Natural killer cell treated with Interleukin-12 subunit alpha and Interleukin-12 subunit beta and Interleukin-15 and Interleukin-18, amount 100 ng/mL, for 72 hours (primary cell): ENCODE data around the gene PEX1. TPM values are rescaled to one million over a fixed set of nuclear protein-coding genes. Genes with fewer than 3 reads are reported as not detected.
A peak's percentile ranks its signal among the peaks of the same experiment; 100 is the strongest.

Source experiments
- ATAC-seq, 2 donors: fragments of 150-1000 bp; cut with Tn5 transposase in 1 of 2; sonication (Bioruptor Pico), chemical (Tn5 transposase) in 1 of 2; 2 replicates each; pipeline ENCODE4 v1.10.0; 2021
- DNase-seq: peaks from one replicate; pipeline ENCODE4 v3.0.0; 2022; ENCODE audit warnings: low spot score
- H3K27ac Mint-ChIP-seq, 2 donors: 1 replicate in 1 of 2; 2 replicates in 1 of 2; pipeline ENCODE4 v1.8.0; 2022; ENCODE audit warnings: mixed read lengths in 2 of 2, mild to moderate bottlenecking in 1 of 2, moderate library complexity in 1 of 2
- H3K27me3 Mint-ChIP-seq, 2 donors: 1 replicate in 1 of 2; 2 replicates in 1 of 2; pipeline ENCODE4 v1.8.0; 2022; ENCODE audit warnings: mixed read lengths in 2 of 2
- H3K36me3 Mint-ChIP-seq: one replicate; pipeline ENCODE4 v1.8.0; 2022; ENCODE audit warnings: mixed read lengths
- H3K4me1 Mint-ChIP-seq, 2 donors: 1 replicate in 1 of 2; 2 replicates in 1 of 2; pipeline ENCODE4 v1.8.0; 2022; ENCODE audit warnings: low read depth in 2 of 2, mixed read lengths in 2 of 2, mild to moderate bottlenecking in 1 of 2
- H3K4me3 Mint-ChIP-seq: one replicate; pipeline ENCODE4 v1.8.0; 2022; ENCODE audit warnings: mixed read lengths
- H3K9me3 Mint-ChIP-seq: 2 replicates; pipeline ENCODE4 v1.8.0; 2022; ENCODE audit warnings: mixed read lengths
- total RNA-seq, 2 donors: library from RNA; stranded (reverse); gene quantifications; one replicate each; pipeline ENCODE4 v1.2.3, GENCODE V29; 2022

The PEX1 gene
- total RNA-seq, 2 donors from 2014 or later, result 11.5 to 15.8 TPM

- DNase-seq (no peak), ATAC-seq (no peak)
- no peaks in the 10 kb centered on the region for H3K9me3 Mint-ChIP-seq
Observed at GRCh38 chr7:92528958-92529264, 591 bp upstream of the PEX1 start.

GRCh38 chr7:92527300-92528187, 776 bp downstream of the PEX1 start:
- H3K4me3 Mint-ChIP-seq, result peak overlapping the region; percentile 91
- DNase-seq, result no peak
- peak overlapping the region; percentile 87 to 97 for H3K27ac Mint-ChIP-seq
- H3K36me3 Mint-ChIP-seq, result peaks cover 11% of the 10 kb centered on the region
- no peaks in the 10 kb centered on the region for H3K9me3 Mint-ChIP-seq
- H3K4me1 Mint-ChIP-seq, result peaks cover 28 to 37% of the 10 kb centered on the region in 2 donors
- H3K27me3 Mint-ChIP-seq, result no peaks in the 10 kb centered on the region
- peak; percentile 3 to 51 for ATAC-seq

More at GRCh38 chr7:92528958-92529264, 591 bp upstream of the PEX1 start:
- peaks cover 25% of the 10 kb centered on the region for H3K36me3 Mint-ChIP-seq
- H3K27ac Mint-ChIP-seq, result peak overlapping the region; percentile 87 to 97
- no peaks in the 10 kb centered on the region for H3K27me3 Mint-ChIP-seq
- H3K4me1 Mint-ChIP-seq, result peaks cover 29 to 44% of the 10 kb centered on the region in 2 donors
- peak overlapping the region; percentile 91 for H3K4me3 Mint-ChIP-seq

GRCh38 chr7:92523110-92523509, 5.2 kb downstream of the PEX1 start:
- no peak overlapping the region for H3K4me3 Mint-ChIP-seq
- no peak for DNase-seq
- no peaks in the 10 kb centered on the region for H3K9me3 Mint-ChIP-seq
- no peaks in the 10 kb centered on the region for H3K27me3 Mint-ChIP-seq
- no peaks in the 10 kb centered on the region for H3K36me3 Mint-ChIP-seq
- no peak for ATAC-seq
- H3K27ac Mint-ChIP-seq, result no peak overlapping the region
- H3K4me1 Mint-ChIP-seq, result peaks cover 12 to 16% of the 10 kb centered on the region in 2 donors

- Mint-ChIP-seq H3K4me1 (no peaks in the 10 kb centered on the region), H3K36me3 (no peaks in the 10 kb centered on the region), H3K27ac (no peak overlapping the region)
Observed at GRCh38 chr7:92520024-92520423, 8.3 kb downstream of the PEX1 start.

GRCh38 chr7:92517631-92518030, 10.7 kb downstream of the PEX1 start:
- Mint-ChIP-seq H3K27me3 (no peaks in the 10 kb centered on the region), H3K4me3 (no peak overlapping the region), H3K4me1 (no peaks in the 10 kb centered on the region), H3K27ac (no peak overlapping the region), H3K36me3 (no peaks in the 10 kb centered on the region), H3K9me3 (no peaks in the 10 kb centered on the region)
- DNase-seq (no peak), ATAC-seq (no peak)

More at GRCh38 chr7:92520024-92520423, 8.3 kb downstream of the PEX1 start:
- Mint-ChIP-seq H3K9me3 (no peaks in the 10 kb centered on the region), H3K4me3 (no peak overlapping the region), H3K27me3 (no peaks in the 10 kb centered on the region)
- ATAC-seq, result no peak
- DNase-seq, result no peak

DNA sequence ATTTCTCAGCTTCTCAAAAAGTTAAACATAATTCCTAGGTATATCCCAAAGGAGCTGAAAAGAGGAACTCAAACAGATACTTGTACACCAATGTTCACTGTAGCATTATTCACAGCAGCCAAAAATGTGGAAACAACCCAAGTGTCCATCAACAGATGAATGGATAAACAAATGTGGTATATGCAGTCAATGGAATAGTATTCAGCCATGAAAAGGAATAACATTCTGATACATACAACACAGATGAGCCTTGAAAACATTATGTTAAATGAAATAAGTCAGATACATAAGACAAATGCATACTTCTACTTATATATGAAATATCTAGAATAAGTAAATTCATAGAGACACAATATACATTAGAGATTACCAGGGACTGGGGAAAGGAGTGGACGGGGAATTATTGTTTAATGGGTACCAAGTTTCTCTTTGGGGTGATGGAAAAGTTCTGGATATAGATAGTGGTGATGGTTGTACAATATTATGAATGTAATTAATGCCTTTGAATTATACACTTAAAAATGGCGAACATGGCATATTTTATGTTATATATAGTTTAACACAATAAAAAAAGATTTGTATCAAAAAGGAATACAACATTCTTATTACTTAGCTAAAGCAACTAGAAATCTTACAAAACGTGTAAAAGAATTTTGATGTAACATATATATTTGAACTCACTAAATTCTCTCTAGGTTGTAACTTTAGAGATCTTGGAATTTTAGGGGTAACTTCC, 15.0 kb downstream of the PEX1 start:
- Mint-ChIP-seq H3K9me3 (no peaks in the 10 kb centered on the region), H3K36me3 (no peaks in the 10 kb centered on the region), H3K27me3 (no peaks in the 10 kb centered on the region), H3K4me1 (no peaks in the 10 kb centered on the region), H3K4me3 (no peak overlapping the region), H3K27ac (no peak overlapping the region)
- no peak for DNase-seq
- ATAC-seq, result no peak

GRCh38 chr7:92508946-92509345, 19.4 kb downstream of the PEX1 start:
- H3K36me3 Mint-ChIP-seq, result peaks cover 6% of the 10 kb centered on the region
- no peaks in the 10 kb centered on the region for H3K9me3 Mint-ChIP-seq
- no peak overlapping the region for H3K27ac Mint-ChIP-seq
- H3K27me3 Mint-ChIP-seq, result no peaks in the 10 kb centered on the region
- DNase-seq, result no peak
- H3K4me1 Mint-ChIP-seq, result peaks cover 2 to 3% of the 10 kb centered on the region in 2 donors
- ATAC-seq, result no peak
- H3K4me3 Mint-ChIP-seq, result no peak overlapping the region

DNA sequence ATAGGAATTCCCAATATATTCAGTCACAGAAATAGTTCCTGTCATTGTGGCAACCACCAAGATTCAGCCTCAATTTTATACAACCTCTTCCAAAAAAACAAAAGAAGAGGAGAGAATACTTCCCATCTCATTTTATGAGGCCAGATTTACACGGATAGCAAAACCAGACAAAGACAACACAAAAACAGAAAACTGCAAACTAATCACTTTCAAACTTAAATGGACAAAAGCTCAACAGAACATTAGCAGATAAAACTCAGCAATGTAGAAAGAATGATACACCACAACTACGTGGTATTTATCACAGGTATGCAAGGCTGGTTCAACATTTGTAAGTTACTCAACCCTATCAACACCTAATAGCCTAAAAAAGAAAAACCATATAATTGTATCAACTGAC, 22.0 kb downstream of the PEX1 start:
- DNase-seq (no peak), ATAC-seq (no peak)
- H3K4me1 Mint-ChIP-seq, result peaks cover 5 to 8% of the 10 kb centered on the region in 2 donors
- H3K9me3 Mint-ChIP-seq, result no peaks in the 10 kb centered on the region
- H3K4me3 Mint-ChIP-seq, result no peak overlapping the region
- H3K27ac Mint-ChIP-seq, result no peak overlapping the region
- H3K36me3 Mint-ChIP-seq, result peaks cover 12% of the 10 kb centered on the region
- H3K27me3 Mint-ChIP-seq, result no peaks in the 10 kb centered on the region

DNA sequence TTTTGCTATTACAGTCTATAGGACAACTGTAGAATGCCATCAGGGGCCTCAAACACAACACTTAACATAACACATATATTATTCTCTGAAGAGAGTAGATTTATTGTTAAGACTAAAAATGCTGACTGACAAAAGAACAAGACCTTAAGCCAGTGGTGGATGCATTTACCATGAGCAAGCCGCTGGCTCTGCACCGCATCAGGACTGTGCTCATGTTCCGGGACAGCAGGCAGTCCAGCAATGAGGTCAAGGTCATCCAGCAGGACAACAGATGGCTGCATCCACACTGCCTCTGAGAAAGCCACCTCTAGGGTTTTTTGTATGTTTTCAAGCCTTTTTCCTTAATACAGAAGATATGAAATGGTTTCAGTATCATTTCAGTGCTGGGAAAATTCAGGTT, 23.8 kb downstream of the PEX1 start:
- ATAC-seq (no peak), DNase-seq (no peak)
- Mint-ChIP-seq H3K36me3 (peaks cover 20% of the 10 kb centered on the region), H3K27ac (no peak overlapping the region), H3K27me3 (no peaks in the 10 kb centered on the region), H3K4me3 (no peak overlapping the region), H3K9me3 (no peaks in the 10 kb centered on the region), H3K4me1 (peaks cover 5 to 8% of the 10 kb centered on the region in 2 donors)

- Mint-ChIP-seq H3K9me3 (no peaks in the 10 kb centered on the region), H3K4me1 (peaks cover 5 to 8% of the 10 kb centered on the region in 2 donors), H3K4me3 (no peak overlapping the region), H3K27ac (no peak overlapping the region), H3K36me3 (peaks cover 27% of the 10 kb centered on the region), H3K27me3 (no peaks in the 10 kb centered on the region)
- DNase-seq (no peak), ATAC-seq (no peak)
Observed at GRCh38 chr7:92503767-92504166, 24.6 kb downstream of the PEX1 start.

DNA sequence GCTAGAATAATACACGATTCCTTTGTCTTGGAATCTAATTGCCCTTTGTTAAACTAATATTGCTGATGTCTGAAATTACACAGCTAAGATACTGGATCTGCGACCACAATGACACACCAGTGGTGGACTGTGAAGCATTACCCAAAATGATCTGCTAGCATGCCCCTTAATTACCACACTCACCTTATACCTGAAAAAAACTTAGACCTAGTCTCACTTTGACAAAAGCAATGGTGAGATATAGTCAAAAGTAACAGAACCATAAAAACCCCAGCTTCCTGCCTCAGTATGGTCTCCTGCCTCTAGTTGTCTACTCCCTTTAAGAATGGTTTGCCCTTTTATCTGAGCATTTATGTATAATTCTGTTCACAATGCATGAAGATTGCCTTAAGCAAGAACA, 29.8 kb downstream of the PEX1 start:
- DNase-seq (no peak), ATAC-seq (peak in 1 of 2 donors; percentile 27)
- H3K4me1 Mint-ChIP-seq, result peaks cover 0 to 1% of the 10 kb centered on the region in 2 donors
- no peaks in the 10 kb centered on the region for H3K9me3 Mint-ChIP-seq
- H3K36me3 Mint-ChIP-seq, result peaks cover 28% of the 10 kb centered on the region
- no peak overlapping the region for H3K4me3 Mint-ChIP-seq
- no peak overlapping the region for H3K27ac Mint-ChIP-seq
- no peaks in the 10 kb centered on the region for H3K27me3 Mint-ChIP-seq

- Mint-ChIP-seq H3K4me3 (no peak overlapping the region), H3K27me3 (no peaks in the 10 kb centered on the region), H3K4me1 (no peaks in the 10 kb centered on the region), H3K9me3 (no peaks in the 10 kb centered on the region), H3K36me3 (peaks cover 27% of the 10 kb centered on the region), H3K27ac (no peak overlapping the region)
- ATAC-seq (no peak), DNase-seq (no peak)
Observed at GRCh38 chr7:92496876-92497275, 31.4 kb downstream of the PEX1 start.

- Mint-ChIP-seq H3K4me1 (no peaks in the 10 kb centered on the region), H3K36me3 (peaks cover 6% of the 10 kb centered on the region), H3K27me3 (no peaks in the 10 kb centered on the region), H3K9me3 (no peaks in the 10 kb centered on the region), H3K27ac (no peak overlapping the region), H3K4me3 (no peak overlapping the region)
- DNase-seq (no peak), ATAC-seq (no peak)
Observed at GRCh38 chr7:92489634-92490033, 38.7 kb downstream of the PEX1 start.

DNA sequence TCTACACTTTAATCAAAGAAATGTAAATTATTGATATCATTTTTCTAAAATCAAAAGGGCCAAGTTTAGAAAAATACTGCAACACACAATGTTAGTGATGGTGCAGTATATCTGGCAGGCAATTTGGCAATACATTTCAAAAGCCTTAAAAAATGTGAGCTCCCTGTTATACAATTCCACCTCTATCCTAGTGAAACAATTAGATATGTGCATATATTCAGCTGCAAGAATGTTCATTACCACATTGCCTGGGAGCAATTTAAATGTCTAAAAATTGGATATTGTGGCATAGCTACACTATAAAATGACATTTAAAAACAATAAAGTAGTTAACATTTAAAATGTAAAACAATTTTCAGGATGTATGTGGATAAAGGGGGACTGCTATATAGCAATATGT, 40.5 kb downstream of the PEX1 start:
- DNase-seq (no peak), ATAC-seq (no peak)
- no peaks in the 10 kb centered on the region for H3K4me1 Mint-ChIP-seq
- H3K9me3 Mint-ChIP-seq, result no peaks in the 10 kb centered on the region
- H3K36me3 Mint-ChIP-seq, result peaks cover 6% of the 10 kb centered on the region
- H3K27ac Mint-ChIP-seq, result no peak overlapping the region
- H3K4me3 Mint-ChIP-seq, result no peak overlapping the region
- H3K27me3 Mint-ChIP-seq, result no peaks in the 10 kb centered on the region
